ENCODE data around the gene ISG20L2. TPM values are rescaled to one million over a fixed set of nuclear protein-coding genes. Genes with fewer than 3 reads are reported as not detected.

ISG20L2 gene
- total RNA-seq, 1 donor from 2014 or later: 47.0 TPM

DNA sequence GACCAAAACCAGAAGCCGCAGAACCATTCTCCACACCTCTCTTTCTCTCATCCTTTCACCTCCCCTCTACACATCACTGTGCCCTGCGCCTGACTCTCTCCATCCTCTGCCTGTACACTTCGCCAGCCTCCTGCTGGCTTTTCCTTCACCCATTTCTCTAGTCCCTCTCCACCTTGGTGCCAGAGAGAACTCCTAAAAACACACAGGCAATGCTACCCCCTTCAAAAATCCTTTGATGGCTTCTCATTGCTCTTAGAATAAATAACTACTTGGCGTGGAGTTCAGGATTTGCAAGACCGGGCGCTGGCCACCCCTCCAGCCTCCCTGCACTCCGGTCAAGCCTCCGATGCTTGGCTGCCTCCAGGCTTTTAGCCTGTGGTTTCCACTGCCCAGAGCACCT lies 31.8 kb downstream of the ISG20L2 start:
- peaks cover 26% of the 10 kb centered on the region for H3K36me3 Mint-ChIP-seq (ENCODE audit: low read depth)
- no peak for DNase-seq (ENCODE audit: low read depth, low spot score)
- peak overlapping the region; percentile 76 for H3K27ac Mint-ChIP-seq (ENCODE audit: unreplicated experiment)
- H3K9me3 Mint-ChIP-seq: no peaks in the 10 kb centered on the region
- peaks cover 15% of the 10 kb centered on the region for H3K27me3 Mint-ChIP-seq (ENCODE audit: low read depth)
- TF ChIP-seq, protein P1, sequence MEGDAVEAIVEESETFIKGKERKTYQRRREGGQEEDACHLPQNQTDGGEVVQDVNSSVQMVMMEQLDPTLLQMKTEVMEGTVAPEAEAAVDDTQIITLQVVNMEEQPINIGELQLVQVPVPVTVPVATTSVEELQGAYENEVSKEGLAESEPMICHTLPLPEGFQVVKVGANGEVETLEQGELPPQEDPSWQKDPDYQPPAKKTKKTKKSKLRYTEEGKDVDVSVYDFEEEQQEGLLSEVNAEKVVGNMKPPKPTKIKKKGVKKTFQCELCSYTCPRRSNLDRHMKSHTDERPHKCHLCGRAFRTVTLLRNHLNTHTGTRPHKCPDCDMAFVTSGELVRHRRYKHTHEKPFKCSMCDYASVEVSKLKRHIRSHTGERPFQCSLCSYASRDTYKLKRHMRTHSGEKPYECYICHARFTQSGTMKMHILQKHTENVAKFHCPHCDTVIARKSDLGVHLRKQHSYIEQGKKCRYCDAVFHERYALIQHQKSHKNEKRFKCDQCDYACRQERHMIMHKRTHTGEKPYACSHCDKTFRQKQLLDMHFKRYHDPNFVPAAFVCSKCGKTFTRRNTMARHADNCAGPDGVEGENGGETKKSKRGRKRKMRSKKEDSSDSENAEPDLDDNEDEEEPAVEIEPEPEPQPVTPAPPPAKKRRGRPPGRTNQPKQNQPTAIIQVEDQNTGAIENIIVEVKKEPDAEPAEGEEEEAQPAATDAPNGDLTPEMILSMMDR (conservative IDR thresholded peaks at IDR 0.05): no peak
- peak overlapping the region; percentile 73 for H3K4me3 Mint-ChIP-seq
- peaks cover 72% of the 10 kb centered on the region for H3K4me1 Mint-ChIP-seq

GRCh38 chr1:156694690-156694962 lies 33.9 kb downstream of the ISG20L2 start:
- Mint-ChIP-seq H3K4me1 (peaks cover 78% of the 10 kb centered on the region), H3K27me3 (ENCODE audit: low read depth) (peaks cover 13% of the 10 kb centered on the region), H3K9me3 (no peaks in the 10 kb centered on the region), H3K36me3 (ENCODE audit: low read depth) (peaks cover 16% of the 10 kb centered on the region), H3K4me3 (peak overlapping the region; percentile 86), H3K27ac (ENCODE audit: unreplicated experiment) (peak overlapping the region; percentile 86)
- no peak for DNase-seq (ENCODE audit: low read depth, low spot score)
- TF ChIP-seq, protein P1 (conservative IDR thresholded peaks at IDR 0.05): no peak

GRCh38 chr1:156693848-156694689 lies 34.5 kb downstream of the ISG20L2 start:
- TF ChIP-seq, protein P1 (conservative IDR thresholded peaks at IDR 0.05): no peak
- DNase-seq (ENCODE audit: low read depth, low spot score): no peak
- Mint-ChIP-seq H3K27ac (ENCODE audit: unreplicated experiment) (peak overlapping the region; percentile 86), H3K36me3 (ENCODE audit: low read depth) (peaks cover 11% of the 10 kb centered on the region), H3K4me3 (peak overlapping the region; percentile 86), H3K9me3 (no peaks in the 10 kb centered on the region), H3K27me3 (ENCODE audit: low read depth) (peaks cover 12% of the 10 kb centered on the region), H3K4me1 (peaks cover 79% of the 10 kb centered on the region)

GRCh38 chr1:156692925-156693847 lies 35.4 kb downstream of the ISG20L2 start:
- peaks cover 12% of the 10 kb centered on the region for H3K27me3 Mint-ChIP-seq (ENCODE audit: low read depth)
- DNase-seq (ENCODE audit: low read depth, low spot score): peak; percentile 72
- peak overlapping the region; percentile 93 for H3K27ac Mint-ChIP-seq (ENCODE audit: unreplicated experiment)
- TF ChIP-seq, protein P1 (conservative IDR thresholded peaks at IDR 0.05): no peak
- H3K36me3 Mint-ChIP-seq (ENCODE audit: low read depth): peaks cover 4% of the 10 kb centered on the region
- no peaks in the 10 kb centered on the region for H3K9me3 Mint-ChIP-seq
- H3K4me1 Mint-ChIP-seq: peaks cover 77% of the 10 kb centered on the region
- H3K4me3 Mint-ChIP-seq: peak overlapping the region; percentile 86

DNA sequence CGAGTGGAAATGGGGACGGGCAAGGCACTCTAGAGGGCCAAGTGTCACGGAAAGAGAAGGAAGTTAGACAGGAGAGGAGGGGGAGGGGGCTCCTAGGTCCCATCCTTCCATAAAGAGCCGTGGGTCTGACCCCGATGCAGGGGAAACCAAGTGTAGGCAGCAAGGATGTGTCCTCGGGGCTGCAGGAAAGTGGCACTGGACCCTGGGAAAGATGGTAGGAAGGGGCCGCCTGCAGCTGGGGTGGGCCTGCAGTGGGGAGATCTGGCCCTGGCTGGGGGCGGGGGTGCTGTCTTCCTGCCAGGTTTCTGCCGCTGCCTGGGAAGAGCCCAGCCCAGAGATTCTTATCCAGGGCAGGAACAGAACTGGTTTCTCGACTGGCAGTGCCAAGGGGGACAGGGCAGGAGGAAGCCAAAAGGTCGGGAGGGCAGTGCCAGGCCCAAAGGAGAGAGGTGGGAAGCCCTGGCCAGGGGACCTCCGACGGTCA lies 36.1 kb downstream of the ISG20L2 start:
- no peaks in the 10 kb centered on the region for H3K9me3 Mint-ChIP-seq
- H3K4me3 Mint-ChIP-seq: peak overlapping the region; percentile 86
- H3K27ac Mint-ChIP-seq (ENCODE audit: unreplicated experiment): peak overlapping the region; percentile 46
- peaks cover under 1% of the 10 kb centered on the region for H3K36me3 Mint-ChIP-seq (ENCODE audit: low read depth)
- DNase-seq (ENCODE audit: low read depth, low spot score): no peak
- TF ChIP-seq, protein P1 (conservative IDR thresholded peaks at IDR 0.05): no peak
- peaks cover 72% of the 10 kb centered on the region for H3K4me1 Mint-ChIP-seq
- peaks cover 9% of the 10 kb centered on the region for H3K27me3 Mint-ChIP-seq (ENCODE audit: low read depth)
